Limb (tissue), 2 donors: ENCODE measurements around the gene DLG4.

Experiments
- DNase-seq, 2 donors: peaks; one replicate each; pipeline ENCODE4 v3.0.0-alpha.2; 2016; ENCODE audit errors: extremely low spot score in 2 of 2

The DLG4 gene

GRCh38 chr17:7219812-7220592 is at the start of gene DLG4, which contains the start of gene ACADVL:
Gene DLG4 (minus strand): TSS chr17:7219836.
Gene ACADVL (plus strand): TSS chr17:7219938. CDS start chr17:7219985, 47 bp downstream.
- DNase-seq: peak; percentile 91 to 92

- DNase-seq: no peak
Measured at GRCh38 chr17:7266784-7267183, 47.1 kb upstream of the DLG4 start.

- no peak for DNase-seq
Measured at GRCh38 chr17:7263801-7264078, 44.1 kb upstream of the DLG4 start.

GRCh38 chr17:7262935-7263800 is 43.5 kb upstream of the DLG4 start:
- DNase-seq: no peak

- no peak for DNase-seq
Measured at GRCh38 chr17:7262192-7262934, 42.7 kb upstream of the DLG4 start, which contains the start of gene CLDN7. Gene CLDN7 (minus strand): TSS chr17:7262478. CDS start chr17:7262043, 435 bp downstream.

GRCh38 chr17:7261379-7262191 is 41.9 kb upstream of the DLG4 start:
- no peak for DNase-seq

GRCh38 chr17:7260651-7261378 is 41.2 kb upstream of the DLG4 start:
- DNase-seq: peak in 1 of 2 donors; percentile 60

GRCh38 chr17:7260151-7260550 is 40.5 kb upstream of the DLG4 start:
- no peak for DNase-seq

GRCh38 chr17:7259555-7259889 is 39.9 kb upstream of the DLG4 start:
- DNase-seq: no peak

GRCh38 chr17:7258731-7259554 is 39.3 kb upstream of the DLG4 start:
- no peak for DNase-seq

GRCh38 chr17:7256766-7257456 is 37.3 kb upstream of the DLG4 start:
- no peak for DNase-seq

- no peak for DNase-seq
Measured at GRCh38 chr17:7254511-7254910, 34.9 kb upstream of the DLG4 start.

- no peak for DNase-seq
Measured at GRCh38 chr17:7253082-7253481, 33.4 kb upstream of the DLG4 start.

GRCh38 chr17:7252176-7253043 is 32.8 kb upstream of the DLG4 start, which contains the start of gene ELP5:
Gene ELP5 (plus strand): TSS chr17:7252215. CDS start chr17:7252551, 336 bp downstream.
- DNase-seq: peak; percentile 93 to 95

- peak; percentile 99 to 100 for DNase-seq
Measured at GRCh38 chr17:7251661-7252175, 32.1 kb upstream of the DLG4 start, which contains the start of gene CTDNEP1. Gene CTDNEP1 (minus strand): TSS chr17:7251734. CDS start chr17:7251296, 438 bp downstream.

- DNase-seq: no peak
Measured at GRCh38 chr17:7250695-7251627, 31.3 kb upstream of the DLG4 start.
